ENCODE results near the gene SPAM1.
A peak's percentile ranks its signal among the peaks of the same experiment; 100 is the strongest.
"Not testable (repeated sequence)": the region's sequence is repeated elsewhere in the genome, so short reads cannot be mapped to it uniquely, and the experiment has no call there.

Gene SPAM1

DNA sequence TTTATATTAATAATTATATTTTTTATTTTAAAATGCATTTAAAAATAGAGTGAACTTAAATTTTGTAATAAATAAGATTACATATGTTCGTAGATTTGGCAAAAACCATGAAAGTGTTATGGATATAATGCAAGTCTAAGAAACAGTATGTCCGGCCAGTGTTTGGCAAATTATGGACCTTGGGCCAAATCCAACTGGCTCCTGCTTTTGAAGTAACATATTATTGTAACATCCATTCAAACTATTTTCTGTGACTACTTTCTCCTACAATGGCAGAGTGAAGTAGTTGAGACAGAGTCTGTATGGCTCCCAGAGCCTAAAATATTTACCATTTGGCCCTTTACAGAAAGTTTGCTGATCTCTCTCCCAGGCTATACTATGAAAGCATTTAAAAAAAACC is 69.0 kb downstream of the SPAM1 start:
- no peak for TF ChIP-seq CTCF (conservative IDR thresholded peaks at IDR 0.05; ENCODE audit: control insufficient read depth, insufficient read depth, low read depth, low read length)
- DNase-seq (ENCODE audit: low read depth) = no peak
- no peak overlapping the region for H3K4me3 ChIP-seq (ENCODE audit: control insufficient read depth, low read depth, low read length)

GRCh38 chr7:123994449-123994848 is 69.4 kb downstream of the SPAM1 start:
- no peak for DNase-seq (ENCODE audit: low read depth)
- TF ChIP-seq CTCF (conservative IDR thresholded peaks at IDR 0.05; ENCODE audit: control insufficient read depth, insufficient read depth, low read depth, low read length) = no peak
- H3K4me3 ChIP-seq (ENCODE audit: control insufficient read depth, low read depth, low read length) = no peak overlapping the region

DNA sequence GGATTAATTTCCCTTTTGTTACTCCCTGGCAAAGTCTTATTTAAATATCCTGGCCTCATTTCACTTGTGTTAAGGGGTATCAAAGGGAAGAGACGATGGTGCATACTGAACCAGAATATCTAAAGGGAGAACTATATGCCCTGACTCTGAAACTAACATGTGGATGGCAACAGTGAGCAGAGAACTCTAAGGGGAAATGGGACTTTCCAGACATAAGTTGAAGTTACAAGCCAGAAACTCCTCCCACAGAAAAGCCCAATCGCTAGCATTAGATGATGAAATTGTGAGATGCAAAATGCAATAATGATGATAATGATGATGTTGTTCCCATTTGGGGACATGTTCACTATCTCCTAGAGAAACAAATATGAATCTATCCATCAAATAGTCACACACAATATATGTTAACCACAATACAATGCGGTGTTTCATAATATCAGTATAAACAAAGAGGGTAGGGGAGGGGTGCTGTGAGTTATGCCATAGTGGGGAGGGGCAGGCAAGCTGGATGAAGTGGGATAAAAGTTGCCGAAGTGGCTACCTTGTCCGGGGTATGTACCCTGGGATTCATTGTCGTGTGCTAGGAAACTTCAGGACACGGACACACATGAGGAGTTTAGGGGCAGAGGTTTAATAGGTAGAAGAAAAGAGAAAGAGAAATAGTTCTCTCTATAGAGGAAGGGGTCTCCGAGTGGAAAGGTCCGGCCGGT is 70.7 kb downstream of the SPAM1 start:
- no peak for DNase-seq (ENCODE audit: low read depth)
- no peak for TF ChIP-seq CTCF (conservative IDR thresholded peaks at IDR 0.05; ENCODE audit: control insufficient read depth, insufficient read depth, low read depth, low read length)
- H3K4me3 ChIP-seq (ENCODE audit: control insufficient read depth, low read depth, low read length) = no peak overlapping the region

GRCh38 chr7:123996327-123996625 is 71.2 kb downstream of the SPAM1 start:
- DNase-seq (ENCODE audit: low read depth) = no peak
- H3K4me3 ChIP-seq (ENCODE audit: control insufficient read depth, low read depth, low read length) = no peak overlapping the region
- no peak for TF ChIP-seq CTCF (conservative IDR thresholded peaks at IDR 0.05; ENCODE audit: control insufficient read depth, insufficient read depth, low read depth, low read length)

DNA sequence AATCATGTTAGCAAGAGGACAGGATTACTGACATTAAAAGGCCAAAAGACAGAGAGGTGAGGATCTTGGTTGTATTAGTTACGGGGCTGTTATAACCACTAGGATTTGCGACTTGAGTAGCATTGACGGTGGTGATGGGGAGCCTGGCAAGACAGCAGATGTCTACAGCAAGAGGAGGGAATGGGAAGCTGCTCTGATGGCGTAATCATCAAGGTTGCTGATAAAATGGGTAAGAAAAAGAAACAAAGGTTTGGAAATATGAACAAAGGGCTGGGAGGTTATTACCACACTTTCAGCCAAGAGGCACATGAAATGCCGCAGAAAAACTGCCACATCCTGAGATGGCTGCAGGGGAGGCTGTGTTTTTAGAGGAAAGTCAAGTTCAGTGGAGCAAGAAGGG is 73.9 kb downstream of the SPAM1 start:
- no peak for TF ChIP-seq CTCF (conservative IDR thresholded peaks at IDR 0.05; ENCODE audit: control insufficient read depth, insufficient read depth, low read depth, low read length)
- DNase-seq (ENCODE audit: low read depth) = no peak
- H3K4me3 ChIP-seq (ENCODE audit: control insufficient read depth, low read depth, low read length) = no peak overlapping the region

GRCh38 chr7:123999703-124000102 is 74.7 kb downstream of the SPAM1 start:
- TF ChIP-seq CTCF (conservative IDR thresholded peaks at IDR 0.05; ENCODE audit: control insufficient read depth, insufficient read depth, low read depth, low read length) = no peak
- peak; percentile 7 for DNase-seq (ENCODE audit: low read depth)

GRCh38 chr7:124008296-124008695 is 83.3 kb downstream of the SPAM1 start:
- not testable (repeated sequence) for DNase-seq (ENCODE audit: low read depth); H3K4me3 ChIP-seq (ENCODE audit: control insufficient read depth, low read depth, low read length)

More at GRCh38 chr7:123999703-124000102, 74.7 kb downstream of the SPAM1 start:
- no peak overlapping the region for H3K4me3 ChIP-seq (ENCODE audit: control insufficient read depth, low read depth, low read length)
